Memory B cell (primary cell): ENCODE measurements around the gene UQCC5.
A peak's percentile ranks its signal among the peaks of the same experiment; 100 is the strongest.

ENCODE experiments used
- ATAC-seq: fragments of 150-1000 bp; cut with Tn5 transposase; 2 replicates; pipeline ENCODE4 v1.10.0; 2021; ENCODE audit warnings: low read depth, mild to moderate bottlenecking, moderate library complexity
- DNase-seq, 2 donors: peaks; one replicate each; pipeline ENCODE4 v3.0.0; 2022; ENCODE audit warnings: low spot score in 2 of 2
- H3K27ac Mint-ChIP-seq: one replicate; pipeline ENCODE4 v1.8.0; 2022; ENCODE audit warnings: mild to moderate bottlenecking, moderate library complexity, mixed read lengths
- H3K27me3 Mint-ChIP-seq: one replicate; pipeline ENCODE4 v1.8.0; 2022; ENCODE audit warnings: mixed read lengths
- H3K36me3 Mint-ChIP-seq: one replicate; pipeline ENCODE4 v1.8.0; 2022; ENCODE audit warnings: mild to moderate bottlenecking, mixed read lengths
- H3K4me1 Mint-ChIP-seq: one replicate; pipeline ENCODE4 v1.8.0; 2022; ENCODE audit warnings: mixed read lengths
- H3K4me3 Mint-ChIP-seq: one replicate; pipeline ENCODE4 v1.8.0; 2022; ENCODE audit warnings: mild to moderate bottlenecking, moderate library complexity, mixed read lengths
- H3K9me3 Mint-ChIP-seq: one replicate; pipeline ENCODE4 v1.8.0; 2022; ENCODE audit warnings: mixed read lengths

The UQCC5 gene

GRCh38 chr3:52546111-52546901, 9.9 kb downstream of the UQCC5 start:
- ATAC-seq (no peak), DNase-seq (no peak)
- Mint-ChIP-seq H3K4me1 (no peaks in the 10 kb centered on the region), H3K4me3 (no peak overlapping the region), H3K27ac (no peak overlapping the region), H3K27me3 (no peaks in the 10 kb centered on the region), H3K9me3 (no peaks in the 10 kb centered on the region), H3K36me3 (peaks cover 8% of the 10 kb centered on the region)

GRCh38 chr3:52547143-52547542, 10.7 kb downstream of the UQCC5 start:
- Mint-ChIP-seq H3K9me3 (no peaks in the 10 kb centered on the region), H3K27ac (no peak overlapping the region), H3K27me3 (no peaks in the 10 kb centered on the region), H3K4me1 (no peaks in the 10 kb centered on the region), H3K4me3 (no peak overlapping the region), H3K36me3 (peaks cover 7% of the 10 kb centered on the region)
- DNase-seq (no peak), ATAC-seq (no peak)

GRCh38 chr3:52551118-52551517, 14.7 kb downstream of the UQCC5 start:
- H3K9me3 Mint-ChIP-seq: no peaks in the 10 kb centered on the region
- peaks cover 12% of the 10 kb centered on the region for H3K36me3 Mint-ChIP-seq
- no peak overlapping the region for H3K4me3 Mint-ChIP-seq
- ATAC-seq: no peak
- H3K27me3 Mint-ChIP-seq: no peaks in the 10 kb centered on the region
- no peaks in the 10 kb centered on the region for H3K4me1 Mint-ChIP-seq
- H3K27ac Mint-ChIP-seq: peak overlapping the region; percentile 53
- DNase-seq: no peak

- DNase-seq: no peak
- Mint-ChIP-seq H3K27me3 (no peaks in the 10 kb centered on the region), H3K4me1 (no peaks in the 10 kb centered on the region), H3K4me3 (no peak overlapping the region), H3K9me3 (no peaks in the 10 kb centered on the region), H3K27ac (peak overlapping the region; percentile 85), H3K36me3 (peaks cover 13% of the 10 kb centered on the region)
- ATAC-seq: no peak
Measured at GRCh38 chr3:52552089-52552488, 15.7 kb downstream of the UQCC5 start.

- Mint-ChIP-seq H3K4me1 (no peaks in the 10 kb centered on the region), H3K27ac (no peak overlapping the region), H3K9me3 (no peaks in the 10 kb centered on the region), H3K36me3 (peaks cover 21% of the 10 kb centered on the region), H3K27me3 (no peaks in the 10 kb centered on the region), H3K4me3 (no peak overlapping the region)
- DNase-seq: no peak
- ATAC-seq: no peak
Measured at GRCh38 chr3:52554026-52554755, 17.8 kb downstream of the UQCC5 start.

GRCh38 chr3:52555056-52555455, 18.7 kb downstream of the UQCC5 start:
- Mint-ChIP-seq H3K4me3 (no peak overlapping the region), H3K9me3 (no peaks in the 10 kb centered on the region), H3K27ac (no peak overlapping the region), H3K27me3 (no peaks in the 10 kb centered on the region), H3K4me1 (no peaks in the 10 kb centered on the region), H3K36me3 (peaks cover 24% of the 10 kb centered on the region)
- ATAC-seq (no peak), DNase-seq (no peak)

- Mint-ChIP-seq H3K27ac (no peak overlapping the region), H3K9me3 (no peaks in the 10 kb centered on the region), H3K4me3 (no peak overlapping the region), H3K36me3 (peaks cover 22% of the 10 kb centered on the region), H3K27me3 (no peaks in the 10 kb centered on the region), H3K4me1 (no peaks in the 10 kb centered on the region)
- DNase-seq (no peak), ATAC-seq (no peak)
Measured at GRCh38 chr3:52557011-52557960, 20.9 kb downstream of the UQCC5 start.

GRCh38 chr3:52558436-52558835, 22.0 kb downstream of the UQCC5 start:
- ATAC-seq (no peak), DNase-seq (no peak)
- Mint-ChIP-seq H3K9me3 (no peaks in the 10 kb centered on the region), H3K4me3 (no peak overlapping the region), H3K36me3 (peaks cover 24% of the 10 kb centered on the region), H3K27ac (peak overlapping the region; percentile 64), H3K4me1 (no peaks in the 10 kb centered on the region), H3K27me3 (no peaks in the 10 kb centered on the region)

GRCh38 chr3:52561028-52561747, 24.8 kb downstream of the UQCC5 start:
- H3K4me3 Mint-ChIP-seq: no peak overlapping the region
- H3K4me1 Mint-ChIP-seq: no peaks in the 10 kb centered on the region
- H3K9me3 Mint-ChIP-seq: no peaks in the 10 kb centered on the region
- ATAC-seq: no peak
- no peak overlapping the region for H3K27ac Mint-ChIP-seq
- peaks cover 21% of the 10 kb centered on the region for H3K36me3 Mint-ChIP-seq
- no peak for DNase-seq
- H3K27me3 Mint-ChIP-seq: no peaks in the 10 kb centered on the region

- ATAC-seq (no peak), DNase-seq (no peak)
- H3K36me3 Mint-ChIP-seq: peaks cover 20% of the 10 kb centered on the region
- no peak overlapping the region for H3K27ac Mint-ChIP-seq
- H3K4me1 Mint-ChIP-seq: no peaks in the 10 kb centered on the region
- H3K9me3 Mint-ChIP-seq: no peaks in the 10 kb centered on the region
- no peak overlapping the region for H3K4me3 Mint-ChIP-seq
- H3K27me3 Mint-ChIP-seq: no peaks in the 10 kb centered on the region
Measured at GRCh38 chr3:52563984-52564383, 27.6 kb downstream of the UQCC5 start.

- peaks cover 15% of the 10 kb centered on the region for H3K36me3 Mint-ChIP-seq
- ATAC-seq: no peak
- H3K9me3 Mint-ChIP-seq: no peaks in the 10 kb centered on the region
- H3K27me3 Mint-ChIP-seq: no peaks in the 10 kb centered on the region
- H3K4me3 Mint-ChIP-seq: no peak overlapping the region
- DNase-seq: no peak
- H3K4me1 Mint-ChIP-seq: no peaks in the 10 kb centered on the region
- H3K27ac Mint-ChIP-seq: no peak overlapping the region
Measured at GRCh38 chr3:52568069-52568468, 31.7 kb downstream of the UQCC5 start.

GRCh38 chr3:52570076-52570475, 33.7 kb downstream of the UQCC5 start:
- Mint-ChIP-seq H3K27me3 (no peaks in the 10 kb centered on the region), H3K4me1 (no peaks in the 10 kb centered on the region), H3K36me3 (peaks cover 18% of the 10 kb centered on the region), H3K9me3 (no peaks in the 10 kb centered on the region), H3K4me3 (no peak overlapping the region), H3K27ac (no peak overlapping the region)
- DNase-seq (no peak), ATAC-seq (no peak)

- no peak overlapping the region for H3K27ac Mint-ChIP-seq
- ATAC-seq: no peak
- H3K36me3 Mint-ChIP-seq: peaks cover 22% of the 10 kb centered on the region
- no peaks in the 10 kb centered on the region for H3K27me3 Mint-ChIP-seq
- H3K4me1 Mint-ChIP-seq: no peaks in the 10 kb centered on the region
- no peak for DNase-seq
- no peaks in the 10 kb centered on the region for H3K9me3 Mint-ChIP-seq
- H3K4me3 Mint-ChIP-seq: no peak overlapping the region
Measured at GRCh38 chr3:52572221-52572620, 35.8 kb downstream of the UQCC5 start.
